HepG2 (cell line): Measurements from ENCODE around the gene ST7L. TPM values are rescaled to one million over a fixed set of nuclear protein-coding genes. Genes with fewer than 3 reads are reported as not detected.

ENCODE experiments used
- ATAC-seq: fragments of 200-7000 bp; cut with Tn5 transposase; 3 replicates; pipeline ENCODE4 v1.9.1; 2020; ENCODE audit warnings: mild to moderate bottlenecking, moderate library complexity
- BruUV-seq: library from RNA; stranded (reverse); fragments of 400-500 nt; replicated peaks from 2 replicates; lab custom pipeline; 2021; lab: Mats Ljungman, UMichigan
- CTCF ChIA-PET: fragments of 300-600 bp; formaldehyde crosslinking; extraction: SDS; loops from one replicate; lab custom pipeline; 2021; ENCODE audit warnings: low total read pairs, inconsistent platforms, low intra/inter-chr PET ratio; lab: Yijun Ruan, JAX
- POLR2A ChIA-PET: fragments of 350-600 bp; sonication (Branson Sonifier 250); formaldehyde crosslinking; loops from one replicate; lab custom pipeline; 2020; ENCODE audit warnings: antibody characterized with exemption, inconsistent platforms; lab: Yijun Ruan, JAX
- DNase-seq: peaks from one replicate; pipeline ENCODE4 v3.0.0-alpha.2; 2015; ENCODE audit warnings: low spot score
- FAIRE-seq: peaks from 3 replicates; lab custom pipeline; 2011; peaks lifted over from hg19 to GRCh38; lab: Jason Lieb, UNC
- H2AFZ ChIP-seq: one replicate; pipeline ENCODE4 v1.6.1; 2011; ENCODE audit warnings: low read length, inconsistent platforms
- H3K27ac ChIP-seq: fragments of 300-600 bp; 3 replicates; pipeline ENCODE4 v1.8.0; 2011; ENCODE audit warnings: mixed run types, mild to moderate bottlenecking, mixed read lengths, low read length, inconsistent platforms; ENCODE audit not compliant: insufficient read depth; ENCODE audit errors: extremely low read length
- H3K27me3 ChIP-seq, 2 experiments: fragments of 200-600 bp in 1 of 2; 2 replicates in 1 of 2; 3 replicates in 1 of 2; pipeline versions ENCODE4 v1.6.0 to v1.8.0; 2011; ENCODE audit warnings: low read length in 2 of 2, mild to moderate bottlenecking in 2 of 2, moderate library complexity in 2 of 2, inconsistent platforms in 1 of 2; ENCODE audit not compliant: insufficient read depth in 2 of 2, control insufficient read depth in 1 of 2
- H3K36me3 ChIP-seq, 2 experiments: fragments of 200-600 bp in 1 of 2; replicated peaks in 1 of 2; 2 replicates in 1 of 2; 3 replicates in 1 of 2; pipeline versions ENCODE4 v1.5.1 to v1.8.0; 2011; ENCODE audit warnings: low read length in 2 of 2, inconsistent platforms in 1 of 2; ENCODE audit not compliant: insufficient read depth in 2 of 2, control insufficient read depth in 1 of 2
- H3K4me1 ChIP-seq: 2 replicates; pipeline ENCODE4 v1.5.1; 2012; ENCODE audit warnings: low read length, inconsistent platforms; ENCODE audit not compliant: insufficient read depth
- H3K4me2 ChIP-seq: 2 replicates; pipeline ENCODE4 v1.6.0; 2011; ENCODE audit warnings: low read depth, low read length, inconsistent platforms
- H3K4me3 ChIP-seq, 3 experiments: fragments of 200-600 bp in 1 of 3; sonication (generic), shearing (Covaris generic) in 1 of 3; replicated peaks in 1 of 3; 2 replicates each; pipeline ENCODE4 v1.5.1; 2011 to 2016; ENCODE audit warnings: low read length in 3 of 3, inconsistent platforms in 2 of 3, low read depth in 2 of 3, mild to moderate bottlenecking in 2 of 3, control low read depth in 1 of 3, mixed read lengths in 1 of 3; ENCODE audit not compliant: insufficient read depth in 1 of 3
- H3K79me2 ChIP-seq: one replicate; pipeline ENCODE4 v1.6.1; 2011; ENCODE audit warnings: low read length, inconsistent platforms; ENCODE audit not compliant: insufficient read depth
- H3K9ac ChIP-seq: 2 replicates; pipeline ENCODE4 v1.6.0; 2011; ENCODE audit warnings: mild to moderate bottlenecking, low read depth, low read length, inconsistent platforms; ENCODE audit not compliant: insufficient read depth
- H3K9me3 ChIP-seq: 2 replicates; pipeline ENCODE4 v1.5.1; 2012; ENCODE audit warnings: mild to moderate bottlenecking, low read length
- H4K20me1 ChIP-seq: 2 replicates; pipeline ENCODE4 v1.6.0; 2011; ENCODE audit warnings: inconsistent platforms, mild to moderate bottlenecking, low read length, moderate library complexity; ENCODE audit not compliant: insufficient read depth
- CBX2 ChIP-seq, 2 experiments: fragments of 200-600 bp in 1 of 2; sonication (generic); formaldehyde crosslinking in 1 of 2; IDR thresholded peaks; 2 replicates each; pipeline versions ENCODE4 v1.7.0 to v1.8.1; 2018 to 2022; ENCODE audit warnings: low read depth in 2 of 2, low read length in 1 of 2, mild to moderate bottlenecking in 1 of 2, missing genetic modification reagents in 1 of 2
- ELF3 ChIP-seq: IDR thresholded peaks from 2 replicates; pipeline ENCODE4 v1.6.1; 2016; ENCODE audit warnings: missing genetic modification reagents, missing compliant biosample characterization
- HBP1 ChIP-seq: IDR thresholded peaks from 2 replicates; pipeline ENCODE4 v1.6.1; 2016; ENCODE audit warnings: low read depth, control low read depth
- SMYD3 ChIP-seq: sonication (generic); formaldehyde crosslinking; IDR thresholded peaks from 2 replicates; pipeline ENCODE4 v1.8.1; 2023; ENCODE audit warnings: mild to moderate bottlenecking, missing genetic modification reagents
- THAP11 ChIP-seq: IDR thresholded peaks from 2 replicates; pipeline ENCODE4 v1.6.1; 2016; ENCODE audit warnings: missing biosample characterization, missing genetic modification reagents
- TRAFD1 ChIP-seq: sonication (generic); formaldehyde crosslinking; IDR thresholded peaks from 2 replicates; pipeline ENCODE4 v1.5.1; 2020; ENCODE audit warnings: missing genetic modification reagents, mild to moderate bottlenecking, borderline replicate concordance
- ZFAT ChIP-seq: sonication (generic); formaldehyde crosslinking; conservative IDR thresholded peaks from 2 replicates; pipeline ENCODE4 v1.8.1; 2023; ENCODE audit warnings: missing genetic modification reagents, inconsistent platforms
- ZKSCAN8 ChIP-seq: IDR thresholded peaks from 2 replicates; pipeline ENCODE4 v1.6.1; 2016; ENCODE audit warnings: borderline replicate concordance, missing genetic modification reagents, missing compliant biosample characterization
- ZNF10 ChIP-seq: sonication (generic); formaldehyde crosslinking; IDR thresholded peaks from 2 replicates; pipeline ENCODE4 v1.4.0; 2020; ENCODE audit warnings: mild to moderate bottlenecking, low read depth, missing genetic modification reagents, borderline replicate concordance
- ZNF557 ChIP-seq: sonication (generic); formaldehyde crosslinking; IDR thresholded peaks from 2 replicates; pipeline ENCODE4 v1.4.0; 2020; ENCODE audit warnings: missing genetic modification reagents
- ZNF562 ChIP-seq: sonication (generic); formaldehyde crosslinking; IDR thresholded peaks from 2 replicates; pipeline ENCODE4 v1.8.0; 2022; ENCODE audit warnings: missing genetic modification reagents, borderline replicate concordance
- ZNF674 ChIP-seq: sonication (generic); formaldehyde crosslinking; IDR thresholded peaks from 2 replicates; pipeline ENCODE4 v1.5.0; 2020; ENCODE audit warnings: low read depth, mild to moderate bottlenecking, missing genetic modification reagents
- ZNF761 ChIP-seq: sonication (generic); formaldehyde crosslinking; conservative IDR thresholded peaks from 2 replicates; pipeline ENCODE4 v1.4.0; 2020; ENCODE audit warnings: mild to moderate bottlenecking, missing genetic modification reagents
- ZNF780A ChIP-seq: sonication (generic); formaldehyde crosslinking; IDR thresholded peaks from 2 replicates; pipeline ENCODE4 v1.8.0; 2022; ENCODE audit warnings: mild to moderate bottlenecking, missing genetic modification reagents, moderate library complexity
- WGBS: methylation state at CpG from one replicate; pipeline ENCODE4 v1.1.6; 2017; ENCODE audit warnings: low lambda C conversion rate; 5-methylcytosine and 5-hydroxymethylcytosine counted together
- in situ Hi-C: cut with HindIII; loops from 2 replicates; pipeline ENCODE4 v1.10.0; 2017; ENCODE audit warnings: low pct_unique_long_range_greater_than_20kb; ENCODE audit not compliant: extremely low pct_ligation_motif_present
- intact Hi-C: fragments of 100-400 bp; cut with micrococcal nuclease; formaldehyde crosslinking; loops from one replicate; pipeline ENCODE4 v1.10.0; 2022; ENCODE audit not compliant: unreplicated experiment
- polyA plus RNA-seq, 8 experiments: library from polyadenylated mRNA; depleted of rRNA in 3 of 8; stranded (reverse) in 7 of 8; unstranded in 1 of 8; fragments of >200 nt; fragmentation: Illumina TruSeq in 4 of 8; extraction: Trizol in 4 of 8; gene quantifications; 2 replicates each; pipeline versions ENCODE4 v1.2.1 to v1.2.3, GENCODE V29; 2011 to 2016; ENCODE audit warnings: low read depth in 4 of 8, missing spikeins in 1 of 8, mixed read lengths in 1 of 8; ENCODE audit not compliant: insufficient read depth in 1 of 8
- total RNA-seq, 5 experiments: library from RNA; depleted of rRNA; stranded (reverse); fragments of >200 nt; fragmentation: Illumina TruSeq; extraction: Trizol; gene quantifications; 2 replicates each; pipeline ENCODE4 v1.2.3, GENCODE V29; 2016; ENCODE audit warnings: low read depth in 1 of 5
- TF ChIP-seq, protein P1 (sequence below): sonication (generic); formaldehyde crosslinking; IDR thresholded peaks from 2 replicates; pipeline ENCODE4 v1.4.0; 2020; ENCODE audit warnings: missing genetic modification reagents
- TF ChIP-seq, protein P2 (sequence below): sonication (generic); formaldehyde crosslinking; IDR thresholded peaks from 2 replicates; pipeline ENCODE4 v1.4.0; 2020; ENCODE audit warnings: missing genetic modification reagents, low read depth, mild to moderate bottlenecking, borderline replicate concordance

Gene ST7L
- total and polyA plus RNA-seq, 2 of the 13 experiments (the other 11 are each of a cell fraction or from before 2014, with no cell fraction given): 8.6 to 19.9 TPM

GRCh38 chr1:112548547-112548946 lies 70.4 kb downstream of the ST7L start:
- Histone ChIP-seq H3K4me2 (no peak overlapping the region), H3K79me2 (no peaks in the 10 kb centered on the region), H3K4me3 (no peak overlapping the region), H3K4me1 (no peaks in the 10 kb centered on the region), H4K20me1 (no peaks in the 10 kb centered on the region), H3K9me3 (no peaks in the 10 kb centered on the region), H3K9ac (no peak overlapping the region), H3K27ac (no peak overlapping the region), H2AFZ (no peak overlapping the region), H3K27me3 (no peaks in the 10 kb centered on the region), H3K36me3 (no peaks in the 10 kb centered on the region)
- TF ChIP-seq ZNF10 (no peak), ELF3 (CRISPR knock-in tag) (no peak), ZKSCAN8 (CRISPR knock-in tag) (no peak), SMYD3 (CRISPR knock-in tag) (no peak), ZNF674 (CRISPR knock-in tag) (no peak), THAP11 (CRISPR knock-in tag) (no peak), ZFAT (no peak), ZNF562 (no peak), ZNF557 (CRISPR knock-in tag) (no peak), HBP1 (CRISPR knock-in tag) (no peak), ZNF761 (CRISPR knock-in tag) (no peak), CBX2 (IDR thresholded peaks at IDR 0.05; ENCODE audit: low read depth, low read length) (no peak), CBX2 (CRISPR knock-in tag; IDR thresholded peaks at IDR 0.05; ENCODE audit: low read depth) (no peak), ZNF780A (CRISPR knock-in tag) (no peak), TRAFD1 (CRISPR knock-in tag) (no peak)
- TF ChIP-seq, protein P1, sequence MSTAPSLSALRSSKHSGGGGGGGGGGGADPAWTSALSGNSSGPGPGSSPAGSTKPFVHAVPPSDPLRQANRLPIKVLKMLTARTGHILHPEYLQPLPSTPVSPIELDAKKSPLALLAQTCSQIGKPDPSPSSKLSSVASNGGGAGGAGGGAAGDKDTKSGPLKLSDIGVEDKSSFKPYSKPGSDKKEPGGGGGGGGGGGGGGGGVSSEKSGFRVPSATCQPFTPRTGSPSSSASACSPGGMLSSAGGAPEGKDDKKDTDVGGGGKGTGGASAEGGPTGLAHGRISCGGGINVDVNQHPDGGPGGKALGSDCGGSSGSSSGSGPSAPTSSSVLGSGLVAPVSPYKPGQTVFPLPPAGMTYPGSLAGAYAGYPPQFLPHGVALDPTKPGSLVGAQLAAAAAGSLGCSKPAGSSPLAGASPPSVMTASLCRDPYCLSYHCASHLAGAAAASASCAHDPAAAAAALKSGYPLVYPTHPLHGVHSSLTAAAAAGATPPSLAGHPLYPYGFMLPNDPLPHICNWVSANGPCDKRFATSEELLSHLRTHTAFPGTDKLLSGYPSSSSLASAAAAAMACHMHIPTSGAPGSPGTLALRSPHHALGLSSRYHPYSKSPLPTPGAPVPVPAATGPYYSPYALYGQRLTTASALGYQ (CRISPR knock-in tag): no peak
- TF ChIP-seq, protein P2, sequence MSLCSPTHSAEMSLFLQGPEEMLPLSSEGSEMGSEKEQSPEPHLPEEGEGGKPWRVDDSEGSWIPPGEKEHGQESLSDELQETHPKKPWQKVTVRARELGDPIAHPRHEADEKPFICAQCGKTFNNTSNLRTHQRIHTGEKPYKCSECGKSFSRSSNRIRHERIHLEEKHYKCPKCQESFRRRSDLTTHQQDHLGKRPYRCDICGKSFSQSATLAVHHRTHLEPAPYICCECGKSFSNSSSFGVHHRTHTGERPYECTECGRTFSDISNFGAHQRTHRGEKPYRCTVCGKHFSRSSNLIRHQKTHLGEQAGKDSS (CRISPR knock-in tag): no peak
- ATAC-seq: no peak
- FAIRE-seq: no peak
- DNase-seq: no peak
- in situ Hi-C loops (no loop called here), intact Hi-C loops (no loop called here)
- BruUV-seq: no TSS peak
- ChIA-PET CTCF (no interaction called here), POLR2A (interaction anchor here (1.1 kb wide), 1 partner anchor 59 kb away, joined by 3 read pairs; no protein-coding TSS in a partner anchor)
- WGBS: 95% methylated on average over 3 of the region's 3 CpGs
